Smooth muscle cell (in vitro differentiated cells): ENCODE data around the gene BMP15. TPM values are rescaled to one million over a fixed set of nuclear protein-coding genes. Genes with fewer than 3 reads are reported as not detected.

ENCODE experiments used
- DNase-seq: peaks from one replicate; lab custom pipeline; 2025; ENCODE audit not compliant: unreplicated experiment; lab: John Stamatoyannopoulos, UW
- H2AFZ ChIP-seq: fragments of 200-600 bp; sonication (generic); 2 replicates; pipeline ENCODE4 v1.6.0; 2016; ENCODE audit warnings: antibody characterized with exemption, low read depth, mild to moderate bottlenecking
- H3F3A ChIP-seq: fragments of 200-600 bp; sonication (generic); 2 replicates; pipeline ENCODE4 v1.6.0; 2017; ENCODE audit warnings: antibody characterized with exemption, low read depth
- H3K27ac ChIP-seq: fragments of 200-600 bp; sonication (generic); 2 replicates; pipeline ENCODE4 v1.5.1; 2016; ENCODE audit warnings: low read depth, mild to moderate bottlenecking
- H3K27me3 ChIP-seq: fragments of 200-600 bp; sonication (generic); 2 replicates; pipeline ENCODE4 v1.6.1; 2016; ENCODE audit warnings: low read depth, mild to moderate bottlenecking
- H3K36me3 ChIP-seq: fragments of 200-600 bp; sonication (generic); 2 replicates; pipeline ENCODE4 v1.5.1; 2016; ENCODE audit warnings: low read depth
- H3K4me1 ChIP-seq: fragments of 200-600 bp; sonication (generic); 2 replicates; pipeline ENCODE4 v1.5.1; 2016; ENCODE audit warnings: low read depth
- H3K4me2 ChIP-seq: fragments of 200-600 bp; sonication (generic); 2 replicates; pipeline ENCODE4 v1.6.0; 2016; ENCODE audit warnings: mild to moderate bottlenecking
- H3K4me3 ChIP-seq: fragments of 200-600 bp; sonication (generic); 2 replicates; pipeline ENCODE4 v1.5.1; 2016; ENCODE audit warnings: mild to moderate bottlenecking
- H3K79me2 ChIP-seq: fragments of 200-600 bp; sonication (generic); 2 replicates; pipeline ENCODE4 v1.6.0; 2016; ENCODE audit warnings: low read depth, mild to moderate bottlenecking
- H3K9ac ChIP-seq: fragments of 200-600 bp; sonication (generic); 2 replicates; pipeline ENCODE4 v1.6.0; 2016; ENCODE audit warnings: low read depth
- H3K9me3 ChIP-seq: fragments of 200-600 bp; sonication (generic); replicated peaks from 2 replicates; pipeline ENCODE4 v1.5.1; 2016; ENCODE audit warnings: low read depth
- H4K20me1 ChIP-seq: fragments of 200-600 bp; sonication (generic); 2 replicates; pipeline ENCODE4 v1.6.0; 2016; ENCODE audit warnings: low read depth
- CTCF ChIP-seq: fragments of 200-600 bp; sonication (generic); IDR thresholded peaks from 2 replicates; pipeline ENCODE4 v1.5.1; 2017; ENCODE audit warnings: borderline replicate concordance, mild to moderate bottlenecking, antibody characterized with exemption; ENCODE audit not compliant: insufficient read depth, poor library complexity, severe bottlenecking
- WGBS: methylation state at CpG from one replicate; pipeline ENCODE4 v1.1.7; 2016; ENCODE audit warnings: low lambda C conversion rate; 5-methylcytosine and 5-hydroxymethylcytosine counted together
- polyA plus RNA-seq: library from polyadenylated mRNA; unstranded; fragments of >200 nt; fragmentation: Nextera tagmentation; extraction: Ambion mirVana; gene quantifications from 2 replicates; pipeline ENCODE4 v1.2.1, GENCODE V29; 2016
- total RNA-seq: library from RNA; depleted of rRNA; stranded (reverse); fragments of >200 nt; gene quantifications from 2 replicates; pipeline ENCODE4 v1.2.3, GENCODE V29; 2014

BMP15 gene
- total and polyA plus RNA-seq, 2 experiments from 2014 or later, result not detected

- 88% methylated on average over 2 of the region's 2 CpGs for WGBS
- Histone ChIP-seq H3K27ac (no peak overlapping the region), H3K79me2 (no peaks in the 10 kb centered on the region), H3K4me1 (no peaks in the 10 kb centered on the region), H3K9me3 (no peaks in the 10 kb centered on the region), H3K9ac (no peak overlapping the region), H2AFZ (no peak overlapping the region), H4K20me1 (no peaks in the 10 kb centered on the region), H3K36me3 (no peaks in the 10 kb centered on the region), H3K4me3 (no peak overlapping the region), H3K27me3 (no peaks in the 10 kb centered on the region), H3F3A (no peaks in the 10 kb centered on the region), H3K4me2 (no peak overlapping the region)
- no peak for DNase-seq
- TF ChIP-seq CTCF, result no peak
These were observed 21.7 kb upstream of the BMP15 start for GRCh38 chrX:50888884-50889283.

GRCh38 chrX:50889582-50889981 is 21.0 kb upstream of the BMP15 start:
- H3K79me2 ChIP-seq, result no peaks in the 10 kb centered on the region
- no peaks in the 10 kb centered on the region for H3K27me3 ChIP-seq
- no peaks in the 10 kb centered on the region for H3K4me1 ChIP-seq
- H3K9me3 ChIP-seq, result no peaks in the 10 kb centered on the region
- no peak overlapping the region for H3K27ac ChIP-seq
- no peaks in the 10 kb centered on the region for H3K36me3 ChIP-seq
- TF ChIP-seq CTCF, result no peak
- H3K9ac ChIP-seq, result no peak overlapping the region
- H3F3A ChIP-seq, result no peaks in the 10 kb centered on the region
- DNase-seq, result no peak
- no peak overlapping the region for H2AFZ ChIP-seq
- H3K4me3 ChIP-seq, result no peak overlapping the region
- 81% methylated on average over 4 of the region's 4 CpGs for WGBS
- no peaks in the 10 kb centered on the region for H4K20me1 ChIP-seq
- no peak overlapping the region for H3K4me2 ChIP-seq

GRCh38 chrX:50893047-50893446 is 17.5 kb upstream of the BMP15 start:
- no peak for TF ChIP-seq CTCF
- DNase-seq, result no peak
- no peak overlapping the region for H3K9ac ChIP-seq
- no peak overlapping the region for H2AFZ ChIP-seq
- no peaks in the 10 kb centered on the region for H3F3A ChIP-seq
- H3K79me2 ChIP-seq, result no peaks in the 10 kb centered on the region
- H3K4me2 ChIP-seq, result no peak overlapping the region
- H3K4me3 ChIP-seq, result no peak overlapping the region
- no peaks in the 10 kb centered on the region for H3K9me3 ChIP-seq
- H3K36me3 ChIP-seq, result no peaks in the 10 kb centered on the region
- no peaks in the 10 kb centered on the region for H4K20me1 ChIP-seq
- H3K27ac ChIP-seq, result no peak overlapping the region
- no peaks in the 10 kb centered on the region for H3K27me3 ChIP-seq
- H3K4me1 ChIP-seq, result no peaks in the 10 kb centered on the region
- WGBS, result 90% methylated on average over 3 of the region's 3 CpGs

- Histone ChIP-seq H3K27ac (no peak overlapping the region), H3K79me2 (no peaks in the 10 kb centered on the region), H3K4me3 (no peak overlapping the region), H3K9ac (no peak overlapping the region), H3K36me3 (no peaks in the 10 kb centered on the region), H3F3A (no peaks in the 10 kb centered on the region), H3K4me1 (no peaks in the 10 kb centered on the region), H3K4me2 (no peak overlapping the region), H3K9me3 (no peaks in the 10 kb centered on the region), H4K20me1 (no peaks in the 10 kb centered on the region), H3K27me3 (no peaks in the 10 kb centered on the region), H2AFZ (no peak overlapping the region)
- no peak for TF ChIP-seq CTCF
- WGBS, result 0% methylated on average over 1 of the region's 1 CpG
- DNase-seq, result no peak
These were observed 17.1 kb upstream of the BMP15 start for GRCh38 chrX:50893466-50893865.
